Endothelial cell of umbilical vein (primary cell): Measurements from ENCODE around the gene TENM4. TPM values are rescaled to one million over a fixed set of nuclear protein-coding genes. Genes with fewer than 3 reads are reported as not detected.

Experiments
- BruUV-seq: library from RNA; stranded (reverse); fragments of 400-500 nt; replicated peaks from 2 replicates; lab custom pipeline; 2021; lab: Mats Ljungman, UMichigan
- CTCF ChIA-PET: fragments of 300-600, 350-600 bp; sonication (Branson Sonifier 250); formaldehyde crosslinking; loops from one replicate; lab custom pipeline; 2021; ENCODE audit warnings: antibody characterized with exemption, inconsistent platforms; lab: Charles Lee
- POLR2A ChIA-PET: fragments of 300-600, 350-600 bp; sonication (Branson Sonifier 250); formaldehyde crosslinking; loops from one replicate; lab custom pipeline; 2021; ENCODE audit warnings: antibody characterized with exemption, inconsistent platforms; lab: Charles Lee
- DNase-seq: peaks from one replicate; pipeline ENCODE4 v3.0.0-alpha.2; 2011; ENCODE audit warnings: low read depth, low spot score
- FAIRE-seq: peaks from 2 replicates; lab custom pipeline; 2011; peaks lifted over from hg19 to GRCh38; lab: Jason Lieb, UNC
- H2AFZ ChIP-seq: 2 replicates; pipeline ENCODE4 v1.6.0; 2012; ENCODE audit warnings: low read depth, low read length, control low read depth, inconsistent platforms
- H3K27ac ChIP-seq: 2 replicates; pipeline ENCODE4 v1.5.1; 2011; ENCODE audit warnings: low read depth, mild to moderate bottlenecking, control low read depth, low read length, moderate library complexity; ENCODE audit not compliant: insufficient read depth
- H3K27me3 ChIP-seq, 2 experiments: 2 replicates each; pipeline versions ENCODE4 v1.6.0 to v1.6.1; 2011; ENCODE audit warnings: low read length in 2 of 2, mixed read lengths in 1 of 2; ENCODE audit not compliant: control insufficient read depth in 2 of 2, insufficient read depth in 2 of 2
- H3K36me3 ChIP-seq, 2 experiments: 2 replicates in 1 of 2; 3 replicates in 1 of 2; pipeline ENCODE4 v1.5.1; 2011; ENCODE audit warnings: low read length in 2 of 2, mild to moderate bottlenecking in 1 of 2, moderate library complexity in 1 of 2; ENCODE audit not compliant: control insufficient read depth in 2 of 2, insufficient read depth in 2 of 2; ENCODE audit errors: extremely low read depth in 1 of 2
- H3K4me1 ChIP-seq: 3 replicates; pipeline ENCODE4 v1.5.1; 2011; ENCODE audit warnings: mild to moderate bottlenecking, low read length; ENCODE audit not compliant: control insufficient read depth, insufficient read depth; ENCODE audit errors: extremely low read depth
- H3K4me2 ChIP-seq: 2 replicates; pipeline ENCODE4 v1.6.1; 2011; ENCODE audit warnings: low read length, control low read depth, mixed read lengths; ENCODE audit not compliant: insufficient read depth
- H3K4me3 ChIP-seq, 3 experiments: fragments of 200-600 bp in 1 of 3; sonication (generic), shearing (Covaris generic) in 1 of 3; replicated peaks in 1 of 3; 2 replicates each; pipeline ENCODE4 v1.5.1; 2011 to 2016; ENCODE audit warnings: control low read depth in 3 of 3, low read length in 3 of 3, mild to moderate bottlenecking in 2 of 3, inconsistent platforms in 1 of 3, low read depth in 1 of 3, moderate library complexity in 1 of 3; ENCODE audit not compliant: insufficient read depth in 1 of 3
- H3K79me2 ChIP-seq: 2 replicates; pipeline ENCODE4 v1.6.0; 2012; ENCODE audit warnings: low read length, inconsistent platforms; ENCODE audit not compliant: control insufficient read depth, insufficient read depth
- H3K9ac ChIP-seq: replicated peaks from 2 replicates; pipeline ENCODE3; 2011; ENCODE audit warnings: low read length, control low read depth; ENCODE audit not compliant: insufficient read depth; ENCODE audit errors: extremely low read depth
- H3K9me1 ChIP-seq: replicated peaks from 3 replicates; pipeline ENCODE4 v1.6.0; 2011; ENCODE audit warnings: mild to moderate bottlenecking, low read length; ENCODE audit not compliant: control insufficient read depth, insufficient read depth; ENCODE audit errors: extremely low read depth
- H3K9me3 ChIP-seq: replicated peaks from 2 replicates; pipeline ENCODE4 v1.5.1; 2012; ENCODE audit warnings: low read length, inconsistent platforms; ENCODE audit not compliant: control insufficient read depth, insufficient read depth
- H4K20me1 ChIP-seq: replicated peaks from 2 replicates; pipeline ENCODE3; 2011; ENCODE audit warnings: mild to moderate bottlenecking, low read length; ENCODE audit not compliant: control insufficient read depth, insufficient read depth; ENCODE audit errors: extremely low read depth
- CTCF ChIP-seq, 2 donors: IDR thresholded peaks; 1 replicate in 1 of 2; 2 replicates in 1 of 2; pipeline ENCODE4 v1.5.1; 2011; ENCODE audit warnings: low read length in 2 of 2, mild to moderate bottlenecking in 2 of 2, moderate library complexity in 2 of 2, control low read depth in 1 of 2, inconsistent platforms in 1 of 2, low read depth in 1 of 2; ENCODE audit not compliant: insufficient read depth in 1 of 2; ENCODE audit errors: extremely low read depth in 1 of 2
- EZH2 ChIP-seq: IDR thresholded peaks from 2 replicates; pipeline ENCODE4 v1.6.1; 2012; ENCODE audit warnings: borderline replicate concordance, low read depth, mild to moderate bottlenecking, moderate library complexity, low read length, inconsistent platforms; ENCODE audit not compliant: severe bottlenecking
- FOS ChIP-seq: IDR thresholded peaks from 2 replicates; pipeline ENCODE4 v1.6.1; 2011; ENCODE audit warnings: mild to moderate bottlenecking, low read length, moderate library complexity, borderline replicate concordance; ENCODE audit not compliant: insufficient read depth
- GATA2 ChIP-seq: IDR thresholded peaks from 2 replicates; pipeline ENCODE4 v1.7.0; 2011; ENCODE audit warnings: low read depth, mild to moderate bottlenecking, moderate library complexity, mixed read lengths, low read length; ENCODE audit not compliant: insufficient read length, insufficient read depth
- JUN ChIP-seq: IDR thresholded peaks from 2 replicates; pipeline ENCODE4 v1.6.1; 2011; ENCODE audit warnings: borderline replicate concordance, low read depth; ENCODE audit not compliant: insufficient read length, insufficient read depth
- MAX ChIP-seq: IDR thresholded peaks from 2 replicates; pipeline ENCODE4 v1.6.1; 2011; ENCODE audit not compliant: insufficient read depth, insufficient read length
- MYC ChIP-seq: IDR thresholded peaks from one replicate; pipeline ENCODE4 v1.6.1; 2011; ENCODE audit warnings: mild to moderate bottlenecking, low read depth, low read length
- POLR2A ChIP-seq: IDR thresholded peaks from 2 replicates; pipeline ENCODE4 v1.6.1; 2012; ENCODE audit warnings: low read depth, mild to moderate bottlenecking, control low read depth, low read length
- POLR2AphosphoS5 ChIP-seq: IDR thresholded peaks from 2 replicates; pipeline ENCODE4 v1.6.1; 2012; ENCODE audit warnings: low read depth, mild to moderate bottlenecking, control low read depth, low read length, moderate library complexity; ENCODE audit not compliant: insufficient read depth
- dilution Hi-C: fragments of 300-500 bp; cut with MboI; formaldehyde crosslinking; loops from one replicate; pipeline ENCODE4 v1.15.0; 2019; ENCODE audit warnings: low sequenced_read_pairs; ENCODE audit not compliant: extremely low pct_ligation_motif_present
- intact Hi-C: fragments of 100-400 bp; cut with micrococcal nuclease; formaldehyde crosslinking; loops from one replicate; pipeline ENCODE4 v1.10.0; 2022
- polyA plus RNA-seq, 4 experiments: library from polyadenylated mRNA; depleted of rRNA in 3 of 4; stranded (reverse) in 3 of 4; unstranded in 1 of 4; fragments of >200 nt; gene quantifications; 2 replicates each; pipeline versions ENCODE4 v1.2.1 to v1.2.3, GENCODE V29; 2011 to 2012; ENCODE audit warnings: missing spikeins in 1 of 4
- total RNA-seq: library from RNA; stranded (reverse); gene quantifications from 2 replicates; pipeline ENCODE4 v1.2.3, GENCODE V29; 2021

The TENM4 gene
- total and polyA plus RNA-seq, 2 donors (not counting 3 experiments of a cell fraction or from before 2014, with no cell fraction given) = 0.06 to 0.27 TPM

GRCh38 chr11:78972177-78972576 is 468.7 kb downstream of the TENM4 start:
- Histone ChIP-seq H3K9me1 (no peaks in the 10 kb centered on the region), H2AFZ (no peak overlapping the region), H3K27me3 (peaks cover 0 to 8% of the 10 kb centered on the region in 2 experiments), H3K27ac (no peak overlapping the region), H3K36me3 (no peaks in the 10 kb centered on the region), H3K9ac (no peak overlapping the region), H3K4me1 (no peaks in the 10 kb centered on the region), H3K4me3 (no peak overlapping the region), H3K9me3 (no peaks in the 10 kb centered on the region), H3K4me2 (no peak overlapping the region), H3K79me2 (no peaks in the 10 kb centered on the region), H4K20me1 (no peaks in the 10 kb centered on the region)
- no peak for FAIRE-seq
- no TSS peak for BruUV-seq
- CTCF ChIA-PET = interaction anchor here (1.1 to 1.4 kb wide), 2 partner anchors 9 to 326 kb away, joined by 3 to 4 read pairs; no protein-coding TSS in a partner anchor
- TF ChIP-seq MAX (no peak), EZH2 (no peak), FOS (no peak), MYC (no peak)
- DNase-seq = no peak
- dilution Hi-C loops (no loop called here), intact Hi-C loops (no loop called here)
- POLR2A ChIA-PET = no interaction called here

- FAIRE-seq (no peak), DNase-seq (no peak)
- Histone ChIP-seq H4K20me1 (no peaks in the 10 kb centered on the region), H3K9ac (no peak overlapping the region), H3K9me3 (no peaks in the 10 kb centered on the region), H3K36me3 (no peaks in the 10 kb centered on the region), H3K27me3 (peaks cover 3 to 12% of the 10 kb centered on the region in 2 experiments), H3K4me1 (no peaks in the 10 kb centered on the region), H3K4me3 (no peak overlapping the region), H3K4me2 (no peak overlapping the region), H3K9me1 (no peaks in the 10 kb centered on the region), H3K79me2 (no peaks in the 10 kb centered on the region), H2AFZ (no peak overlapping the region), H3K27ac (no peak overlapping the region)
- CTCF ChIA-PET = no interaction called here
- no TSS peak for BruUV-seq
- POLR2A ChIA-PET = no interaction called here
- TF ChIP-seq GATA2 = no peak
- TF ChIP-seq JUN = no peak
- TF ChIP-seq POLR2A = no peak
- no peak for TF ChIP-seq POLR2AphosphoS5
- TF ChIP-seq CTCF (IDR thresholded peaks at IDR 0.05; ENCODE audit: extremely low read depth in 1 of 2, insufficient read depth in 1 of 2, low read depth in 1 of 2, low read length in 2 of 2) = no peak
- no peak for TF ChIP-seq MAX
- no peak for TF ChIP-seq MYC
- no peak for TF ChIP-seq EZH2
- intact Hi-C loops (no loop called here), dilution Hi-C loops (no loop called here)
These were observed 473.0 kb downstream of the TENM4 start for GRCh38 chr11:78967811-78968210.
